CD4-positive, alpha-beta T cell treated with Interleukin-17A for 1 hour (primary cell): ENCODE data around the gene CCDC85C.

Experiments
- DNase-seq: peaks from one replicate; pipeline ENCODE4 v3.0.0-alpha.2; 2020

CCDC85C gene

DNA sequence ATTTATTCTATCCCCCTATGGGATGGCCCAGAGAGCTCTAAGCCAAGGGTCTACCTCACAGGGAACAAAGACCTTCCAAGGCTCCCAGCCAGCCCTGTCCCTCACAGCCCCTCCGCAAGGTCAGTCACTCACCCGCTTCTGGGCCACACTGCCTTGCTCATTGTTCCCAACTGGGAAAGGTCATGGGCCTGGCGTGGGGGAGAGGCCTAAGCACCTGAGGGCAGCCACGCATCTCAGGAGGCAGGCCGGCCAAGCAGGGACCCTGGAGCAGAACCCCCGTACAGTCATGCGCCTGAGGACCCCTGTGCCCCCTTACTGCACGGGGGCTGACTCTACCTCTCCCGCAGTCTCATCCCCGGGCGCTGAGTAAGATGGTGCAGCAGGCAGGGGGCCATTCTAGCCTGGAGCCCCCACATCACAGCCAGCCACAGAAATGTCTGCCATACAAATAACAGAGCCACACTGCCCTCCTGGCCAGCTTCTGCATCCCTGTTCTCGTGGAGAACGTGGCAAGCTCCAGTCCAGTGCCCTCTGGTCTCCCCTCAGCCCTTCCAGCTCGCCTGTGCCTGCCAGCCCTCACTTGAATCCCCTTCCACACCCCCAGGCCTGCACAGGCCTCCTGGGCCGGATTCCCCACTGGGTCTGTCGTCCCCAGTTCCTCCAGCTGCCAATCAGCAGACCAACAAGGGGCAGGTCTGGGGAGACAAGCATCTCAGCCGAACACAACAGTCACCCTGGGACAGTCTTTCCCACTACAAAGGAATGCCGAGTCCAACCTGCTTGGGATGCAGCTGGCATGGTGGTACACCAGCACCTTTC, 16.3 kb downstream of the CCDC85C start:
- no peak for DNase-seq

DNA sequence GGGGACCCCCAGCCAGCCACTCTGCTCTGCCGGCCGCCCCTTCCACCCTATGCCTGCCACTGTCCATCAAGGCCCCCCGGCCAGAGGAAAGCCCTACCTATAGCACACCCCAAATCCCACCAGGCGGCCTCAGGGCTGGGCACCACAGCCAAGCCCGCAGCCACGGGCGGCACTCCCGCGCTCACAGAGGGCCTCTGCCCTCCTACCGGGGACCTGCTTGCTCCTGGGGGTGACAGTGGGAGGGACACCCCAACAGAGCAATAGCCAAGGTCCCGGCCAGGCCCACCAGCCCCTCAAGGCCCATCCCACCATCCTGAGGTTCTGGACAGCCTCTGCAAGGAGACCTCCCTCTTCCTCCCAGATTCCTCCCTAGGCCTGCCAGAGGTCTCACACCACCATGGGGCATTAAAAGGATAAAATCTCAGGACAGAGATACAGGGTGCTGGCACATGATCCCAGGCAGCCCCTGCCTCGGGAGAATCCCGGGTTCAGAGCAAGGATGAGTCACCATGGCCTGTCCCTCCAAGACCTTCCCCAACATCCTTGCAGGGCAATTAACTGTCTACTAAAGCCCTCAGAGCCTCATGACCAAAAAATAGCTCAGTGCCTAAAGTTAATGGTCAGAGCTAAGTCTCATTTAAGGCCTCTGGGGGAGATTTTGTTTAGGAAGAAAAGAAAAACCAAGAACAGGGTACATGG, 17.1 kb downstream of the CCDC85C start:
- no peak for DNase-seq

DNA sequence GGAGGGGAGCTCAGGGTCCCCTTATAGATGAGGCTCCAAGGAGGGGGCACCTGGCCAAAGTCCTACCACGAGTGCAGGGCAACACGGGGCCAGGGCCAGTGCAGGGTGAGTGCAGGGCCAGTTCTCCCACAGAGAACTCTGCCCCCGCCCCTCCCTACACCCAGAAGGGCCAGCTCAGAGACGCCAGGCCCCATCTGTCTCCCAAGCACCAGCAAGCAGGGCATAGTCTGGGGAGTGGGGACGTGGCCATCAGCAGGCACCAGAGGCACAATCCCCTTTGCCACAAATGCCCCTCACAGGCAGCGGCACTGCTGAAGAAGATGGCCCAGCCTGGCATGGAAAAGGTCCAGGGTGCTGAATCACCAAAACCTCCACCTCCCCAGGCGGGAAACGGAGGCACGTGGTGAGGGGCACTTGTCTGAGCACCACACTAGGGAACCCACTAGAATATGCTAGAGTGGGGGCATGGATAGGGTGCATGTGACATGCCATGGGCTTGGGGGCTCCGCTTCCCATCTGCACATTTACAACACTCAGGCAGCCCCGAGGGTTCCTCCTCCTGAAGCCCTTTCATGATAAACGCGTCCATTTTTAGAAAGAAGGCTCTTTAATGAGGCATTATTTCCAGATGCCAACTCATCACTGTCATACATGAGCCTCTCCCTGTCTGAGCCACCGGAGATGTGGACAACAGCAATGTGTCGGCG, 17.8 kb downstream of the CCDC85C start:
- DNase-seq: no peak

DNA sequence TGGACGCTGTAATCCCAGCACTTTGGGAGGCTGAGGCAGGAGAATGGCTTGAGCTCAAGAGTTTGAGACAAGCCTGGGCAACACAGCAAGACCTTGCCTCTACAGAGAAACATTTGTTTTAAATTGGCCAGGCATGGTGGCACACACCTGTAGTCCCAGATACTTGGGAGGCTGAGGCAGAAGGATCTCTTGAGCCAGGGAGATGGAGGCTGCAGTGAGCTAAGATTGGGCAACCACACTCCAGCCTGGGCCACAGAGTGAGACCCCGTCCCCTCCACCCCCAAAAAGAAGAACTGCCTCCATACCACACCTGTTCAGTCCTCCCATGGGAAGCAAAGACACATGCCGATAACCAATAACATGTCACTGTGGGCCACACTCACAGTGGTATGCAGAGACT, 19.2 kb downstream of the CCDC85C start:
- no peak for DNase-seq

DNA sequence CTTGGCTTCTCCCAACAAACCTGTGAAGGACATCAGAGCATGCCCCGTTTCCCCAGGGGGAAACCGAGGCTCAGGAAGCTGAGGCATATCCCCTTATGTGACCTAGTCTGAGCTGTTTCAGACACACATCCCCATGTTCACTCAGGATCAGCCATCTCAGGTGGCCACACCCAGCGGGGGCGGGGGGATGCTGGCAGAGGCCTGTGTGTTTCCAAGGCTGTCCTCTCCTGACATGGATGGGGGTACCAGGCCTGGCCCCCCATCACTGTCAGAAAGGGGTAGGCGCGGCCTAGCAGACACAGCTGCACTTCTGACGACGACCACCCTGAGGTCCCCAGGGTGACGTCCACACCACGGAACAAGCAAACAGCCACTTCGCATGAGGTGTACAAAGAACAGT, 22.1 kb downstream of the CCDC85C start:
- no peak for DNase-seq

DNA sequence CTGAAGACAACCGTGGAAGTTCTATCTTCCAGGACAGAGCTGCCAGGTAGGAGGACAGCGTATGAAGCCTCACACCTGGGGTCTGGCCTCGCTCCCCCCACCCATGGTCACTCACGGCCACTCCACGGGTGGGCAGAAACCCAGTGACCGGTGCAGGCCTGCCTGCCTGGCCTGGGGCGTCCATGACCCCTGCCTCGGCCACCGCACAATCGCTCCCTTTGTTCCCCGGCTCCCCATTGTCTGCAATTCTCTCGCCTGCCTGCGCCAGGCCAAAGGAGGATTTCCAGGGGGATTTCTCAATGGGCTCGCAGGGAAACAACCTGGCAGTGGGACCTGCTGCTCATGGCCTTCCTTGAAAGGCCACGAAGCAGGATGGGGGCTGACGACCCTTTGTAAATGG, 22.6 kb downstream of the CCDC85C start:
- no peak for DNase-seq

DNA sequence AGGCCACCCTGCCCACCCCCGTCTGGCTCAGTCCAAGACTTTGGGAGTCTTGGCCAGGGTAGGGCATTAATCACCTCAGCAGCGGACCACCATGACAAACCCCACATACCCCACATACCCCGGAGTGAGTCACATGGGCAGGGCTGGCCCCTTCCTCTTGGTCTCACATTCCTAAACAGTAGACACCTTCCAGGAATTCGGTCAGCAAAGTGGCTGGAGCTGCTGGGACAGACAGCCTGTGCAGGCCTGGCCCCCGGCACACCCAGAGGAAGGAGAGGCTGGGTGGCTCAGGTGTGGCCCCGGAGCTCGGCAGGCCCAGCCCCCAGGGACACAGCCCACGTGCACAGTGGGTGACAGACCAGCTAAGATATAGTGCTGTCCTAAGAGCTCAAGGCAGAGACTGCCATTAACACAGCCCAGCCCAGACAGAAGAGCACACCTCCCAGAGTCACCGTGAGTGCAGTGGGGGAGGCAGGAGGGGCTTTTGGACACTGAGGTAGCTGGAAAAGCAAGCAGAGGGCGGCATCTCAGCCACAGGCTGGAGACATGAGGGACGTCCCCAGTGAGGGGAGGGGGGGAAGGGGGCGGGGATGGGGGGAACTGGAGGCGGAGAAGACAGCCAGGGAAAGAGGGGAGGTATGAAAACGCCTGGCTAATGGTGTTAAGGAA, 24.0 kb downstream of the CCDC85C start:
- no peak for DNase-seq

DNA sequence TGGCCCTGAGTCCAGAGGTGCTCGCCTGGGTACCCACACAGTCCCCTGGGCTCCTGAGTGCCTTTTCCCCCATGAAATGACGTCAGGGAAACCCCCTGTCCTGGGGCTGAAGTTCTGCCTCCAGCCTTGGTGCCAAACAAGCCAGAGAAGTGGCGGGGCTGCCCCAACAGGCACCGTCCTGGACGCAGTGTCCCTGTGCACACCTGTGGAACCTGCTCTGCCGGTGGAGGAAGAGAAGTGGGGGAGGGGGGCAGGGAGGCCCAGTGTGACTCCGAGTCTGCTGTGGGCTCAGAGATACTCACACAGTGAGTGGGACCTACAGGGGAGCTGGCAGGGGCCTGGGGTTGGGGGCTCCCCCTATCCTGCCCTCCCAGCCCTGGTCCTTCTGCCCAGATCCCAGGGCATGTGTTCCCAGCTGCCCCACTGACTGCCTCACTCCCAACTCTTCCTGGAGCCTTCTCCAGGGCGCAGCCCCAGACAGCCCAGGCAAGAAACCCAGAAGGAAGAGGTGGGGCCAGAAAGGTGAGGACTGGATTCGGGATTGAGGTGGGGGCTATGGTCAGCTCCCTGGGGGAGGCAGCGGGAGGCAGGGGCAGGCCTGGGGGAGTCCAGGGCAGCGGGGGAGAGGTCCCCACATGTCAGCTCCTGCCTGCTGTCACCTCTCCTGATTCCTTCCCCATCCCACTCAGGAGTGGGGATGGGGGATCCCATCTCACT, 24.7 kb downstream of the CCDC85C start:
- no peak for DNase-seq

DNA sequence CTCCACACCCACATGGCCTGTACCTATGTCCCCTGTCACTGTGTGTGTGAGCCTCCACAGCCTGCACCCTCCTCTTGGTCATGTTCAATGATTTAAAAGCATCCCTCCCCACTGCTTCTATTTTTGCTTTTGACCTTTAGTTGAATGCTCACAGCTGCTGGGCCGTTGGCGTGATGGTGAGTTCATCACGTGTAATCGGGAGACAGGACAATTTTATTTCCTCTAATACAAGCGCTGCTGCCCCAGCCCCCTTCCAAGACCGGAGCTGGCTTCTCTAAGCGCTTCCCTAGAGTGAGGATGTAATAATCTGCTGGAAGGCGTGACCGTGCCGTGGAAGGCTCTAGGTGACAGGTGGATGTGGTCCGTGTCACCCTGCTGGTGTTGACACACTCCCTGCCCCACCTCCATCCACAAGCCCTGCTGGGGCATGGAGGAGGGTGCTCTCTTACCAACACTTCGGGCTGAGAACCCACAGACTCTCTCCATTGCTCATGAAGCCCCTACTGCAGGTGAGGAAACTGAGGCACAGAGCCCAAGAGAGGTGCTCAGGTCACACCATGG, 25.4 kb downstream of the CCDC85C start:
- no peak for DNase-seq

DNA sequence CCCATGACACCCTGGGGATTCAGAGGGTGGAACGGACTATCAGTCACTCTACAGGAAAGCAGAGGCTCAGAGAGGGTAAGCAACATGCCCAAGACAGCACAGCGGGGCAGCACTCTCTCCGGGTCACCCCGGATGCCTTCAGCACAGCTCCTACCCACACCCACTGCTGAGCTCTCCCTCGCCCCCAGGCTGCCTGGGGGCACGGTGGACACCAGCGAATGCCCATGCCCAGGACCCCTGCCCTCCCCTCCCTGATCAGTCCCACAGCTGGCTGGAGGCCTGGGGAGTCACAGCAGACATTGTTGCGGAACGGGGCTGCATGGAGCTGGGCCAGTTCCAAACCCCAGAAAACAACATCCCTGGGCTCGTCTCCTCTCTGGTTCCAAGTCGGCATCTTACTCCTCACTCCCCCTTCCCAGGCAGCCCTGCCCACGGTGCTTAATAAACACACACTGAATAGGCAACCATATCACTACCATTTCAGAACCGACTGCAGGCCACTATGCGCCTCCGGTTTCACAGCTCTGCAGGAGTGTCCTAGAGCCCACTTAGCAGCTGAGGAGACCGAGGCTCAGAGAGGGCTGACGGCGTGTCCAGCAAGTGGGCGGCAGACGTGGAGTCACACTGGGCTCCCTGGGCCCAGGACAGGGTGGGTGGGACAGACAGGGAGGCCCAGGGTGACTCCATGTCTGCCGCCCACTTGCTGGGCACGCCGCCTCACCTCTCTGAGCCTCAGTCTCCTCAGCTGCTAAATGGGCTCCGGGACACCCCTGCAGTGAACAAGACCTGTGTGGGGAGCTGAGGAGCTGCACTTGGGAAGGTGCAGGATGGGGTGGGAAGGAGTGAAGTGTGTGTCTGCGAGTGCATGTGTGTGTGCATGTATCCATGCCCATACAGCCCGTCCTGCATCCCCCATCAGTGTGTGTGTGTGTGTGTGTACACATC, 27.0 kb downstream of the CCDC85C start:
- DNase-seq: no peak

DNA sequence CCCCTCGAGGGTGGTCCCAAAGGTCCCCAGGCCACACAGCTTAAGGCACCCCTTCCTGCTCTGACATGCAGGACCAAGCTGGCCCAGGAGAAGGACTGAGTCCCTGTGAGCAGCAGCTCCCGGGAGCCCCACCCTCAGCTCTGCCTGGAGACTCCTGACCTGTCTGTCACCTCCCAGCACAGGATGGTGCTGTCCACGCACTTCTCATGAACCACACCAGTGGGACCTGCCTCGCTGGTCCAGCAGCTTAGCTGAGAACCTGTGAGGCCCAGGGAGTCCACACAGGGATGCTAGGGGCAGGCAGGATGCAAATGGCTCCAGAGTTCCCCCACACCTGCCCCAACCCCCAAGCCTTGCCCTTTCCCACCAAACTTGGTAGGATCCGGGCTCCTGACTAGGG, 27.7 kb downstream of the CCDC85C start:
- no peak for DNase-seq

DNA sequence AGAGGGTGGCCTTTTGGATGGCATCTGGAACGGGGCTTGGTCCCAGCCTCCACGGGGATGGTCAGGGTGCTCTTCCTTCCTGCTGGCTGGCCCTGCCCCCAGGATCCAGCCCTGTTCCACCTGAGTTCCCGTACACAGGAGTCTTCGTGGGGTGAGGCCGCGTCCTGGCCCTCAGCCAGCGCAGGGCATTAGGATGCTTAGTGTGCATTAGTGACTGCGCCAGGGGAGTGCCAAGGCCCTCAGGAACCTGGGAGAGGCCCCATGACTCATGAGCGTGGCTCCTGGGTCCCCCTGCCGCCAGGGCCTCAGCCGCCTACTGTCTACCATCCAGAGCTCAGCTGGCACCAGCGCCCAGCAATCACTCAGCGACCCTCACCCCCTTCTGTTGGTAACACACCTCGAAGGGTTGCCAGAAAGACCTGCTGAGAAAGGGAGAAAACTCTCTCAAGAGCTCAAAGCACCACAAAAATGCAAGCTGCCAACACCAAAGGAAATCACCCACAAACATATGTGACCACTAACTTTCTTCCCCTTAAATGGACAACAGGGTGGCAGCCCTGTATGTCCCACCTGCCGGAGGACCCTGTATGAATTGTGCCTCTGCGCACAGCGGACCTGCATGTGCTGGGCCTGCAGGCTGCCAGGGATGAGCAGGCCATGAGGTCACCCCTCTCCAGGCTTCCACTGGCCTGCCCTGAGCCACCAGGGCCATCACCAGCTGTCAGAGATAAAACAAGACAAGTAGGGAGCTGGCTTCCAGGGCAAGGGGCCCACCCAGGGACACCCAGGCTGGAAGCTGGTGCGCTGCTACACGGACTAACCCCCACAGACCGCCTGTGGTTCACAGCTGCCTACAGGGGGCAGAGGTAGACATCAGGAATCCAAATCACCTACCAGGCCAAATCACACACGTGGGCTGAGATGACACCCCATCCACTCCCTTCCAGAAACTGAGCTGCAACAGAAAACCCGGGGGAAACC, 28.7 kb downstream of the CCDC85C start:
- DNase-seq: peak; percentile 2

DNA sequence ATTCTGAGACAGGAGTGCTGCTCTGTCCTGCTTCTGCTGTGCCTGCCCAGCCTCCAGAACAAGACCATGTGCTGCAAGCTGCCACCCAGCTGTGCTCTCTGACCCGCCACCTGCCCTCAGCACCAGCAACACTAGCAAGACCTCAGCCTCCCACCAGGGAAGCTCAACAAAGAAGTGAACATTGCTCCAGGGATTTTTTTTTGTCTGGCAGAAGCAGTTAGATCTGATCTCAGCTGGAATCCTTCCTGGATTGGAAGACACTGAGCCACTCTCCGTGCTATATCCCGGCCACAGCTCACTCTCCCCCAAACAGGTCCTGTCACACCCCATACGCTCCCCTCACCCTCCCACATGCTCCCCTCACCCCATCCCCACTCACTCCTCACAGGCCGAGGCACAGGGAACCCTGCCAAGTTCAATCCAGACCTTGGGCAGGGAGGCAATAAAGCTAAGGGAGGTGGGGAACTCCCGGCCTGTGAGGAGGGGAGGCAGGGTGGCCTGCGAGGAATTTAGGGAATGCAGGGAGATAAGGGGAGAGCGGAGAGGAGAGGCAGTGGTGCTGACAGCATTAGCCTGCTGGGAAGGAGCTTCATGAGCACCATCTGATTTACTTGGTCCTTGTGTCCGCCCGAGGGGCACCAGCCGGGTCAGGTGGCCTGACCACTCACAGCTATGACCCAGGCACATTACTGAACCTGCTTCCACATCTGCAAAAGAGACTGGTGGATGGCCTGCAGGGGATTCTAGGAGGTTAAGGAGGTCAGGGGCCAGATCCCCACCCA, 29.7 kb downstream of the CCDC85C start:
- DNase-seq: no peak

DNA sequence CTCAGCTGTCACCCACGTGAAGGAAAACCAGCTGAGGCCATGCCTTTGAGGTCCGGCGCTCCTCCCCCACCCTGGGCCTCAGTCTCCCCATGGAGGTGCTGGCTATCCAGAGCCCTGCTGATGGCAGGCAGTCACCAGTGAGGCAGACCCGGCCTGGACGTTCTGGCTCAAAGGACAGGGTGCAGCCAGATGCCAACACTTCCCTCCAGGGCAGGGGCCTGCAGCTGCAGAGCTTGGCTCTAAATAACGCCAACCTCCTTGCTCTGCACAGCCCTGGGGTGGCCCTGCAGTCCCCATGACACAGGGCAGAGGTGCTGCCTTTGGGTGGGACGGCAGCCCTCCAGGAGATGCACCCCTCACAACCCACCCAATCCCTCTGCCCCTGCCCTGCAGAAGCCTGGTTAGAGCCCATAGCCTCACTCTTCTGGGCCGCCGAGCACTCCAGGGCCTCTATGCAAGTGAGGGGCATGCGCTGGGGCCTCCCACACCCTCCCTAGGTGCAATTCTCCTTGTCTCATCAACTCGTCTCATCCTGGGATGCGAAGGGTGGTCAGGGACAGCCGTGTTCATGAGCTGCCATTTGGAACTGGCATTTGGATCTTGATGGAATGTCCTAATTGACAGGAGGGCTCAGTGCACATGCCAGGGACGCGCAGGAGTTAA, 30.4 kb downstream of the CCDC85C start:
- no peak for DNase-seq

DNA sequence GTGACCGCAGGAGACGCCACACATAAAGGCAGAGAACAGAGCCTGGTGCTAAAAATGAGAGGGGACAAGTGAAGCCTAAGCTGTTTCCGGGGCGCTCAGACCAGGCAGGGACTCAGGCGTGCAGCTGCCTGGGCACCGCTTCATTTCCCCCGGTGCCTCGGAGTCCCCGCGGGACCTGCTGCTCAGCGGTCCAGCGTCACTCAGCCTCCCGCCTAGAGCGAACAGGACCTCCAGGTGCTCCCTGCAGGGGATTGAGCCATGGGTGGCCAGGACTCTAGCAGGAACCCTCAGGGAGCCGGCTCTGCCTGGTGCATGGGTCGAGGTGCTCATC, 31.0 kb downstream of the CCDC85C start:
- no peak for DNase-seq

DNA sequence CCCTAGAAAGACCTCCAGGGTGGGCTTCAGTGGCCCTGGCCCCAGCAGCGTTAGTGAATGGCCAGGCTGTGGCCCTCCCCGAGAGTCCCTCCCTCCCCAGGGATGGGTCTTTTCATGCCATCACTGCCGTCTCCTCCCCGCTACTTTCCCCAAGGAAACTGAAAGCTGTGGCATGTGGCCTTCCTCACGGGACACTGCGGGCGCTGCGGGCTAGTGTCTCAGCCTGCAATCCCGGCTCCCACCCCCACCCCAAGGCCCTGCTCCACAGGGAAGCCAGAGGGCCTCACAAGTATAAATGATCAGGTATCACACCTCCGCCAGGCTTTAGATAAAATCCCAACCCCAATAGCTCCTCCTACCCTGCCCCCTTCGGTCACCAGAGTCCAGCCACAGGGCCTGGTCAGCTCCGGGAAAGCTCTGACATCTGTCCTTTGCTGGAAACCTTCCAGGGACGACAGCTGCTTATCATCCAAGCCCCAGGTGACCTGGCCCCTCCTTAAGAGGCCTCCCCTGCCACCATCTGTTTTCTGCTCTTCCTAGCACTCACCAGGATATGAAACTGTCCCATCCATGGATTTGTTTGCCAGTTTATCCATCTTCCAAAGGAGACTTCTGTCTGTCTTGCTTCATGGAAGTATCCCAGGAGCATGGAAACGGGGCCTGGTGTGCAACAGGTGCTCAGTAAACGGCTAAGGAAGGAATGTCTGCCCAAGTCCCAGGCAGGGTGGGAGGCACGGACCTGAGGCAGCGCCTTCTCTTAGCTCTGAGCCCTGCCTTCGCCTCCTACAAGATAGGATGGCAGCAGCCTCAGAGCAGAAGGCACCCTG, 31.6 kb downstream of the CCDC85C start:
- DNase-seq: no peak

DNA sequence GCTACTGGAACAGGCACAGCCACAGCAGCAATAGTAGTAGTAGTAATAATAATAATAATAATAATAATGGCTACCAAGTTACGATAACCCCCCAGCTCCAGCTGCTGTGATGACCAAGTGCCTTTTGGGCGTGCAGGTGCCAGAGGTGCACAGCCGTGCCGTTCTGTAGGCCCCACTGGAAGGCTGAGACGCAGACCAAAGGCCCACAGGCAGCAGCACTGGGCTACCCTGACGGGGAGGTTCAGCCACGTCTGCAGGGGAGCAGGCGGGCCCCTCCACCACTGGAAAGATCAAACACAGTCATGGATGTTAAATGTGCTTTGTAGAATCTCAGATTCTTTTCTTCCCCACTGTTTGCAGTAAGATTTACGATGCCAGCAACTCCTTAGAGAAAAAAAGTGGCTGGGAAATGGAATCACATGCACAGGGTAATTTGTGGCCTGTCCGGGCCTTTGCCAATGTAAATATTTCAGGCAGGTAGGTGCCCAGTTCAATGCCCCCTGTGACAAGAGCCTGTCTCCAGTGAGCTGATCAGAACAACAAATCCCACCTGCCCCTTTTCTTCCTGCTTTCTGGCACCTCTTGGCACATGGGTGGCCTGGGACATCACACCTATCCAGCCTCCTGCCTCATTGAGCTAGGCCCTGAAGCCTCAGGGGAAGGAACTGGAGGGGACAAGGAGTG, 32.6 kb downstream of the CCDC85C start:
- no peak for DNase-seq
